Amniotic stem cell (primary cell): ENCODE data around the gene LENG8.
"Not testable (repeated sequence)": the region's sequence is repeated elsewhere in the genome, so short reads cannot be mapped to it uniquely, and the experiment has no call there.

Source experiments
- DNase-seq: peaks from one replicate; lab custom pipeline; 2025; lab: John Stamatoyannopoulos, UW

Gene LENG8

DNA sequence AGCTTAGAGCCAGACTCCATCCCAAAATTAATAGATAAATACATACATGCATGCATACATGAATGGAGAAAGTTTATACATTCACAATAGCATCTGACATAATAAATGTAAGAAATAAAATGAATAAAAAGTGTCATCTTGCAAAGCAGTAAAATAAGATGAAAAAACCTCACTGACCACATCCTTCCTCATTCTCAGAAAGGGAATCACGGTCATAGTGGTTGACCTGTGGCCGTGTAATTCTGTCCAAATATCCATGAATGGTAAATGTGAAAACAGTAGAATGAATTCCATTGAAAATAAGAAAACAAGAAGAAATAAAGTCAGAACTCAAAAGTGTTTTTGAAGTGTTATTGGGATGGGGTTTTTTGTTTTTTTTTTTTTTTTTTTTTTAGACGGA lies 33.9 kb downstream of the LENG8 start:
- DNase-seq: no peak

- DNase-seq: no peak
Measured at GRCh38 chr19:54484451-54484850, 35.5 kb downstream of the LENG8 start.

DNA sequence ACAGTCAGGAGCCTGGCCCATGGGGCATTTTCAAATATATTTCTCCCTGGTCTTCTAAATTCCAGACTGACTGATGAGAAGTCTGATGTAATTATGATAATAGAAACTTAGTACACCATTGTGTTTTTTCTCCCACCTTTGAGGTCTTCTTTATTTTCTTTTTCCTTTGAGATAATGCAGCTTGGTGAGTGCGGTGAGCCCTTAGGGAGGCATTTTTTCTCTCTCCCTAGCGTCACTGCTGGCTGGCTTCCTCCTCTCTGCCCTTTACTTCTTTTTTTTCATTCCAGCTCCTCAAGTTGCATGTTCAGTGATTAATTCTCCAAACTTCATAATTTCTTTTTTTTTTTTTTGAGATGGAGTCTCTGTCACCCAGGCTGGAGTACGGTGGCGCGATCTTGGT lies 36.9 kb downstream of the LENG8 start:
- no peak for DNase-seq

DNA sequence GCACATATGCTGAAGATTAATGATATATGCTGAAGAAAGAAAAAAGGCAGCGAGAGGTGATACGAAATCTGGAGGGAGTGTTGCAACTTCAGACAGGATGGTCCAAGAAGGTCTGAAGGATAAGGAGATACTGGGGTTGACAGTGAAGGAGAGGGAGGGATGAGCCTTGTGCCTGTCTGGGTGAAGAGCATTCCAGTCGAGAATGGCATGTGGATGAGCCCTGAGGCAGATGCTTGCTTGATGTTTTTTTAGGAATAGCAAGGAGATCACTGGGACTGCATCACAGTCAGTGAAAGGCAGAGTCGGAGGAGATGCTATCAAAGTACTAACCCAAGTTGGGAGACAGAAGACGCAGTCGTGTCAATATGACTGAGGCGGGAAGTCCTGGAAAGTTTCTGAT lies 40.3 kb downstream of the LENG8 start:
- DNase-seq: no peak

DNA sequence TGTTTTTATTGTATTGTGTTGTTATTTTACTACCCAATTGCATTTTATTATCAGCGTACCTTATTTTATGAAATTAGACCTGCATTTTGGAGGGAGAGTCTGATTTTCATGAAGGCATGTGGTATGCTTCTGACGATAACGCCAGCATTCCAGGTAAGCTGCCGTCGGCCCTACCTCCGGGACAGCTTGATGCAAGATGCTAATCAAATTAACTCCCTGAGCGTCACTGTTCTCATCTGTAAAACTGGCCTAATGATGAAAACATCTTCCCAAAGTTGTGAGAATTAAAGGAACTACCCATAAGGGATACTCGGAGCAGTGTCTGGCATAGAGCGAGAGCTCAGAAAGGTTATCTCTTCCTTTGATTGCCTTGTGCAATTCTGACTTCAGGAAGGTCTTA lies 40.8 kb downstream of the LENG8 start:
- no peak for DNase-seq

DNA sequence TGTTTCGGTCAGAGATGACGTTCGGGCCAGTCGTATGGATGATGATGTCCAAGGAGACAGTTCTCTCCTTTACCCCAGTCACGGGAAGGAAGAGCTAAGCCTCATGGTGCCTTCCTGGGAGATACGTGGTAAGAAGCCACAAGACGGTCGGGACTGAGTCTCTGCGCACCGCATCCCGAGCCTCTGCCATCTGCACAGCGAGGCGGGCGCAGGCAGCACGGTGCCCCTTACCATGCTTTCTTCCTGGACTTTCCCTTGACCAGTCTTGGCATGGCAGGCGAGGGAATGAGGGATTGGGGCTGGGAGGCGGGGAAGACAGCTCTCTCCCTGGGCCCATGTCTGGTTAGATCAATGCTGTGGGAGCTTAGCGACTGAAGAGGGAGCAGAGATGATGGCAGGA lies 43.6 kb downstream of the LENG8 start:
- DNase-seq: no peak

- DNase-seq: not testable (repeated sequence)
Measured at GRCh38 chr19:54493056-54493455, 44.1 kb downstream of the LENG8 start.

DNA sequence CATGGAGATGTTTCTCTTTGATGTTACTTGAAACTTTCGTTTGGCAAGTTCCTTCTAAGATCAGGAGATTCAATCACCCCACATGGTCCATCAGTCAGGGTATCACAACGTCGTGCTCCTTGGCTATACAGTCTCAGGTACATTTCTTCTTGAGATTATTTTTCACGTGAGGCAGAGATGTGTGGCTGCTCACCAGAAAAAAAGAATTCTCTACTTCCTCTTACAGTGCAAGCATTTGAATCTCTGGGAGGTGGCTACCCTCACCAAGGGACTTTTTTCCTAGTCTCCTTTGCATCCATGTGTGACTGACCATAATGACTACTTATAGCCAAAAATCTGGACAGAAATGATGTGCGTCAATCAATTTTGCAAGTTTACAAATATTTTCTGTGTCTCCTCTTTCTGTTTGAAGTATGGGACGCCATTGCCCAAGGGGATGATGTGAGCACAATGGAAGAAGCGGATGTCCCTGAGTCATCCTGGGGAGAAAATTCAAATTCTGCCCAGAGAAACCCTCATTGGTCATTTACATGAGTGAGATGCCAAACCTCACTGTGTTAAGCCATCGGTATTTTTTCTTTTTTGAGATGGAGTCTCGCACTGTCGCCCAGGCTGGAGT lies 45.1 kb downstream of the LENG8 start:
- no peak for DNase-seq

DNA sequence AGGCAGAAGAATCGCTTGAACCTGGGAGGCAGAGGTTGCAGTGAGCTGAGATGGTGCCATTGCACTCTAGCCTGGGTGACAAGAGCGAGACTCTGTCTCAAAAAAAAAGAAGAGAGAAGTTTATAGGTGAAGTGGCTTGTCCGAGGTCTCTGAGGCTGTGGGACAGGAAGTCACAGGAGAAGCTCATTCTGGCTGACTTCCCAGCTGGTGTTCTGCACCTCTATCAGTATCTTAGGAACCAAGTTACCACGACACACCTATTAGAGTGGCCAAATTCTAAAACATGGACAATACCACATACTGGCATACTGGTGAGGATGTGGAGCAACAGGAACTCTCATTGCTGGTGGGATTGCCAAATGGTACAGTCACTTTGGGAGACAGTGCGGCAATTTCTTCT lies 46.3 kb downstream of the LENG8 start:
- DNase-seq: not testable (repeated sequence)

- DNase-seq: not testable (repeated sequence)
Measured at GRCh38 chr19:54497747-54498450, 48.9 kb downstream of the LENG8 start.

GRCh38 chr19:54498451-54498772 lies 49.4 kb downstream of the LENG8 start:
- DNase-seq: not testable (repeated sequence)

GRCh38 chr19:54502518-54503048 lies 53.6 kb downstream of the LENG8 start, which contains the start of gene LAIR2:
Gene LAIR2 (plus strand): TSS chr19:54502831. CDS start chr19:54502919, 88 bp downstream.
- no peak for DNase-seq

GRCh38 chr19:54505542-54505941 lies 56.5 kb downstream of the LENG8 start:
- DNase-seq: not testable (repeated sequence)

DNA sequence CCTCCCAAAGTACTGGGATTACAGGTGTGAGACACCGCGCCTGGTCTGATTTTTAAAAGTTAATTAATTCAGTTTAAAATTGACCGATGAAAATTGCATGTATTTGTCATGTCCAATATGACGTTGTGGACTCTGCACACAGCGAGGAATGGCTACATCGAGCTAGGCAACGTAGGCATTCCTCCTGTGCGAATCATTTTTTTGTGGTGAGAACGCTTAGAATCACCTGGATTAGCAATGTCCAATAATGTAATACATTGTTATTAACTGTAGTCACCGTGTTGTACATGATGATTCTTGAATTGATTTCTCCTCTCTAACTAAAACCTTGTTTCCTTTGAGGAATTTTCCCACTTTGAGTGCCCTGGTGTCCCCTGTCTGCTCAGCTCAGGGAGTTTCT lies 57.1 kb downstream of the LENG8 start:
- DNase-seq: no peak

- DNase-seq: not testable (repeated sequence)
Measured at GRCh38 chr19:54507038-54507717, 58.2 kb downstream of the LENG8 start.

DNA sequence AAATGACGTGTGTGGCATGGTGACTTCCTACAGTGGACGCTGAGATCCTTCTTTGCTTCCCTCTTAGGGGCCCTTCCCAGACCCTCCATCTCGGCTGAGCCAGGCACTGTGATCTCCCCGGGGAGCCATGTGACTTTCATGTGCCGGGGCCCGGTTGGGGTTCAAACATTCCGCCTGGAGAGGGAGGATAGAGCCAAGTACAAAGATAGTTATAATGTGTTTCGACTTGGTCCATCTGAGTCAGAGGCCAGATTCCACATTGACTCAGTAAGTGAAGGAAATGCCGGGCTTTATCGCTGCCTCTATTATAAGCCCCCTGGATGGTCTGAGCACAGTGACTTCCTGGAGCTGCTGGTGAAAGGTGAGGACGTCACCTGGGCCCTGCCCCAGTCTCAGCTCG lies 58.8 kb downstream of the LENG8 start:
- no peak for DNase-seq

- DNase-seq: not testable (repeated sequence)
Measured at GRCh38 chr19:54508487-54508886, 59.5 kb downstream of the LENG8 start.

- not testable (repeated sequence) for DNase-seq
Measured at GRCh38 chr19:54509200-54509940, 60.4 kb downstream of the LENG8 start.
